ENCODE results near the gene ENOX2.

- TF ChIP-seq POLR2A (IDR thresholded peaks at IDR 0.05; ENCODE audit: low read depth, low read length) (no peak), TAF1 (IDR thresholded peaks at IDR 0.05; ENCODE audit: borderline replicate concordance, low read depth, low read length) (no peak)
Measured at GRCh38 chrX:130654409-130654950, 248.5 kb downstream of the ENOX2 start.
